Peyer's patch (tissue), 4 donors: ENCODE results near the gene ARHGEF4.

ENCODE experiments used
- POLR2A ChIP-seq, 2 donors: fragments of 450-650 bp; IDR thresholded peaks; one replicate each; pipeline ENCODE4 v1.5.1; 2017; ENCODE audit warnings: antibody characterized with exemption in 2 of 2, mild to moderate bottlenecking in 2 of 2, moderate library complexity in 2 of 2
- TF ChIP-seq, protein P1 (sequence below), 6 experiments: fragments of 450-650 bp in 4 of 6; fragments of 200-600 bp in 2 of 6; sonication (generic) in 1 of 6; IDR thresholded peaks; one replicate each; pipeline ENCODE4 v1.5.1; 2017 to 2019; ENCODE audit warnings: antibody characterized with exemption in 6 of 6, mild to moderate bottlenecking in 3 of 6, moderate library complexity in 1 of 6

- TF ChIP-seq, protein P1, sequence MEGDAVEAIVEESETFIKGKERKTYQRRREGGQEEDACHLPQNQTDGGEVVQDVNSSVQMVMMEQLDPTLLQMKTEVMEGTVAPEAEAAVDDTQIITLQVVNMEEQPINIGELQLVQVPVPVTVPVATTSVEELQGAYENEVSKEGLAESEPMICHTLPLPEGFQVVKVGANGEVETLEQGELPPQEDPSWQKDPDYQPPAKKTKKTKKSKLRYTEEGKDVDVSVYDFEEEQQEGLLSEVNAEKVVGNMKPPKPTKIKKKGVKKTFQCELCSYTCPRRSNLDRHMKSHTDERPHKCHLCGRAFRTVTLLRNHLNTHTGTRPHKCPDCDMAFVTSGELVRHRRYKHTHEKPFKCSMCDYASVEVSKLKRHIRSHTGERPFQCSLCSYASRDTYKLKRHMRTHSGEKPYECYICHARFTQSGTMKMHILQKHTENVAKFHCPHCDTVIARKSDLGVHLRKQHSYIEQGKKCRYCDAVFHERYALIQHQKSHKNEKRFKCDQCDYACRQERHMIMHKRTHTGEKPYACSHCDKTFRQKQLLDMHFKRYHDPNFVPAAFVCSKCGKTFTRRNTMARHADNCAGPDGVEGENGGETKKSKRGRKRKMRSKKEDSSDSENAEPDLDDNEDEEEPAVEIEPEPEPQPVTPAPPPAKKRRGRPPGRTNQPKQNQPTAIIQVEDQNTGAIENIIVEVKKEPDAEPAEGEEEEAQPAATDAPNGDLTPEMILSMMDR (IDR thresholded peaks at IDR 0.05) = no peak
- no peak for TF ChIP-seq POLR2A (IDR thresholded peaks at IDR 0.05)
These were observed 121.2 kb downstream of the ARHGEF4 start for GRCh38 chr2:130957915-130958314.
